Mucosa of descending colon (tissue), 3 donors: ENCODE measurements around the gene GPC6. TPM values are rescaled to one million over a fixed set of nuclear protein-coding genes. Genes with fewer than 3 reads are reported as not detected.

Experiments used
- ATAC-seq: fragments of 200-7000 bp; cut with Tn5 transposase; one replicate; pipeline ENCODE4 v1.9.1; 2020; ENCODE audit warnings: mild to moderate bottlenecking, moderate library complexity
- DNase-seq, 3 donors: peaks; one replicate each; pipeline ENCODE4 v3.0.0-alpha.2; 2020
- H3K36me3 ChIP-seq: fragments of 200-600 bp; one replicate; pipeline ENCODE4 v1.8.0; 2021; ENCODE audit warnings: low read depth, mild to moderate bottlenecking
- H3K4me1 ChIP-seq: fragments of 200-600 bp; one replicate; pipeline ENCODE4 v1.8.0; 2021; ENCODE audit warnings: low read depth, mild to moderate bottlenecking
- H3K4me3 ChIP-seq: fragments of 200-600 bp; one replicate; pipeline ENCODE4 v1.8.0; 2021; ENCODE audit warnings: mild to moderate bottlenecking
- H3K9me3 ChIP-seq: fragments of 200-600 bp; one replicate; pipeline ENCODE4 v1.8.0; 2021; ENCODE audit warnings: mild to moderate bottlenecking
- intact Hi-C, 2 donors: fragments of 100-400 bp; cut with DNase I in 1 of 2; cut with micrococcal nuclease in 1 of 2; formaldehyde crosslinking; loops; one replicate each; pipeline versions ENCODE4 v1.11.0 to v1.11.1; 2022; cut with DNase I, micrococcal nuclease
- total RNA-seq, 3 donors: library from RNA; stranded (reverse); fragmentation: NEBNext Ultra II Directional in 2 of 3; extraction: Animal tissue kit (Norgen Biotek cat#: 25700) in 2 of 3; gene quantifications; one replicate each; pipeline versions ENCODE4 v1.2.1 to v1.2.4, GENCODE V29; 2021 to 2023
- TF ChIP-seq, protein P1 (sequence below): fragments of 200-600 bp; IDR thresholded peaks from one replicate; pipeline ENCODE4 v1.8.0; 2022; ENCODE audit warnings: antibody characterized with exemption, mild to moderate bottlenecking
- donor health status: DM: no; HTN: no; CAD: no; lungs with moderate emphysema.
- donor health status: DM: no; HTN: no; CAD: no.
- donor health status: DM: no; HTN: yes; CAD: no.

The GPC6 gene
- total RNA-seq, 3 donors from 2014 or later = 2.7 to 11.3 (median 7.5) TPM

DNA sequence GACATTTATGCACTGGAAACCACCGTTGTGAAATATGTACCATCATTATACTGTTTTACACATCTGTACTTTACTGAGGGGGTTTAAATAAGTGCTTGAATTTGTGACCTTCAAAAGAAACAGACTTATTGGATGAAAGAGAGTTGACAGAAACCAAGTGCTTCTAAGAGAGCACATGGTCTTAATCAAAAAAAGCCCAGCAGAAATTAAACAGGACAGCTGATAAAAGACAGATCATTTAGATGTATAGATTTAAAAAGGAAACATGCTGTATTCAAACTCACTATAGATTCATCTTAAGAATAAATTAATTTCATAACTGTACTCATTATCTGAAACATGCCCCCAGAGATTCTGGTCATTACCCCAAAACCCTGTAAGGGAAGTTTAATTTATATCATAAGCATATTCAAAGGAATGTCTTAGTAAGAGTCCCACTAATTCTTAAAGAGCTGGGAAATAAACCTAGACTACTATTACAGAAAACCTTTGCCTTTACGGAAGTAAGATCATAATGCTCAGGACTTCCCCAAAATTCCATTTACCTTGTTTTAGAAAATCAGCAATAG lies 831.1 kb downstream of the GPC6 start:
- TF ChIP-seq, protein P1, sequence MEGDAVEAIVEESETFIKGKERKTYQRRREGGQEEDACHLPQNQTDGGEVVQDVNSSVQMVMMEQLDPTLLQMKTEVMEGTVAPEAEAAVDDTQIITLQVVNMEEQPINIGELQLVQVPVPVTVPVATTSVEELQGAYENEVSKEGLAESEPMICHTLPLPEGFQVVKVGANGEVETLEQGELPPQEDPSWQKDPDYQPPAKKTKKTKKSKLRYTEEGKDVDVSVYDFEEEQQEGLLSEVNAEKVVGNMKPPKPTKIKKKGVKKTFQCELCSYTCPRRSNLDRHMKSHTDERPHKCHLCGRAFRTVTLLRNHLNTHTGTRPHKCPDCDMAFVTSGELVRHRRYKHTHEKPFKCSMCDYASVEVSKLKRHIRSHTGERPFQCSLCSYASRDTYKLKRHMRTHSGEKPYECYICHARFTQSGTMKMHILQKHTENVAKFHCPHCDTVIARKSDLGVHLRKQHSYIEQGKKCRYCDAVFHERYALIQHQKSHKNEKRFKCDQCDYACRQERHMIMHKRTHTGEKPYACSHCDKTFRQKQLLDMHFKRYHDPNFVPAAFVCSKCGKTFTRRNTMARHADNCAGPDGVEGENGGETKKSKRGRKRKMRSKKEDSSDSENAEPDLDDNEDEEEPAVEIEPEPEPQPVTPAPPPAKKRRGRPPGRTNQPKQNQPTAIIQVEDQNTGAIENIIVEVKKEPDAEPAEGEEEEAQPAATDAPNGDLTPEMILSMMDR = no peak
- intact Hi-C loops = no loop called here
- DNase-seq (no peak), ATAC-seq (no peak)
- no peaks in the 10 kb centered on the region for H3K9me3 ChIP-seq
- no peaks in the 10 kb centered on the region for H3K4me1 ChIP-seq
- no peak overlapping the region for H3K4me3 ChIP-seq
- no peaks in the 10 kb centered on the region for H3K36me3 ChIP-seq

DNA sequence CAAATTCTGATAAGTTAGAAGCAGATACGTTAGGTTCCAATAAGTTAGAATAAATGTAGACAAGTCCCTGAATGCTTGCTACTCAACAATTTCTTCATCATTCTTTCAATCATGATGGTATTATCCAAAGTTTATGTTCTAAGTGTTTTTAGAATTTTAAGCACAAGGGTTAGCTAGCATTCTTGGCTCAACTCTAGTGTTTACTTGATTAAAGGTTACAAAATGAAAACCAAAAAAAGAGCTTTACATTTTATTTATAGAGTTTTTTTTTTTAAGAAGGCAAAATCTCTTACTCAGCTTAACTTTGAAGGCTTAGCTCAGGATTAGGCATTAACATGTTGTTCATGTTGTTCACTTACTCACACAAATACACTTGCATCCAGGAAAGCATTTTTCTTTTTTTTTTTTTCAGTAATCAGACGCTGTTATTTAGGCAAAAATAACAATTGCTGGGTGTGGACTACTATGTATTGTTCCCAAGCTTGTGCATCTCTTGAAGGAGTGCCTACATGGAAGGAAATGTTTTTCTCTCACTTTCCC lies 832.3 kb downstream of the GPC6 start:
- TF ChIP-seq, protein P1 = no peak

DNA sequence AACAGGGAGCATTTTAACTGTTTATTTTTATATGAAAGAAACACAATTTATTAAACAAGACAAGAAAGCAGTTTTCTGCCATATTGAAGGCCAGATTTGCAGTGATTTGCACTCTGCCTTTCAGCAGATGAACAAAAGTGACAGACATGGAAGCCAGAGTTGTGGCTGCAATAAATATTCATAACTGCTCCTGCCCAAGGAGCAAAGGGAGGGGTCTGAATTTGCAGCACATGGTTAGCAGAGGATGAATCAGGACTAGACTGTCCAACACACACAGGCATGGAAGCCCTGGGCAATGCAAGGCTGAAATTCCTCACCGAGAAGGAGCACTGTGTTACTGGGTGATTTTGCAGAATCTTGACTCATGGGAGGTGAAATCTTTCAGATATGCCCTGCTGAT lies 834.7 kb downstream of the GPC6 start:
- TF ChIP-seq, protein P1 = no peak
- intact Hi-C loops = no loop called here
- H3K9me3 ChIP-seq = no peaks in the 10 kb centered on the region
- no peaks in the 10 kb centered on the region for H3K4me1 ChIP-seq
- ATAC-seq (no peak), DNase-seq (no peak)
- H3K4me3 ChIP-seq = no peak overlapping the region
- H3K36me3 ChIP-seq = no peaks in the 10 kb centered on the region

More for the DNA sequence above, 832.3 kb downstream of the GPC6 start:
- intact Hi-C loops = no loop called here
- DNase-seq = no peak
- no peaks in the 10 kb centered on the region for H3K4me1 ChIP-seq
- ATAC-seq = no peak
- H3K36me3 ChIP-seq = no peaks in the 10 kb centered on the region
- no peak overlapping the region for H3K4me3 ChIP-seq
- no peaks in the 10 kb centered on the region for H3K9me3 ChIP-seq

DNA sequence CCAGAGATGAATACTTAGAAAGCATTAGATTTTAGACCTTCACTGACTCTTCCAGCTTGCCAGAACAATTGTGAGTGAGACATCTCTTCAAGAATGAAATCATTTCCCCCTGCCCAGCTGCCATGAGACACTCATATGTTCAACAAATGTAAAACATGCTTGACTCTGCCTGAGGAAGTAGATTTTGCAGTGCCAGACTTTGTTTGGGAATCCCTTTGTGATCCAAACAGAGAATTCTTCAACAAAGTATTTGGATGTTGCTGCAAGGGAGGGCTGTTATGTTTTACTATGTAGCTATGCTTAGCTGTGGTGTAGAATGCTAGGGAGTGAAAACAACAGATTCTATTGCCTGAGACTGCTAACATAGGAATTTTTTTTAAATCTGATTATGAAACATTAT lies 836.5 kb downstream of the GPC6 start:
- intact Hi-C loops = no loop called here
- Histone ChIP-seq H3K4me1 (no peaks in the 10 kb centered on the region), H3K4me3 (no peak overlapping the region), H3K36me3 (no peaks in the 10 kb centered on the region), H3K9me3 (no peaks in the 10 kb centered on the region)
- DNase-seq (no peak), ATAC-seq (no peak)
- TF ChIP-seq, protein P1 = no peak

DNA sequence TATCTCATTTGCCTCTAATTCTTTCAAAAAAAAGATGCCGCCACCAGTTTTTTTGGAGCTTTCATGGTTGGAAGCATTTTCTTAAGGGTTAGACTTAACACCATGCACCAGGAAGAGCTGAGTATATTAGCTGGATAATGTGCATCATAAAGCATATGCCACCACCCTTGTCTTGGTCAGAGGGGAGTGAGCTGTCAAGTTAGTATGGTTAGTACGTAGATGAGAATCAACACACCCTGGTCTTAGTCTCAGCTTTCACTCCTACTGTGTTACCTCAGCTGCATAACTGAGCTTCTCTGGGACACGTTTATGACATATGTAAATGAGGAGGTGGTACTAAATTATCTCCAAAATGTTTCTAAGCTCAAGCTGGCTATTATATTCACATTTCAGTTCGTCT lies 837.2 kb downstream of the GPC6 start:
- ATAC-seq (no peak), DNase-seq (no peak)
- H3K4me3 ChIP-seq = no peak overlapping the region
- no peaks in the 10 kb centered on the region for H3K36me3 ChIP-seq
- H3K9me3 ChIP-seq = no peaks in the 10 kb centered on the region
- intact Hi-C loops = no loop called here
- H3K4me1 ChIP-seq = no peaks in the 10 kb centered on the region
- TF ChIP-seq, protein P1 = no peak
